ENCODE data around the gene SLC20A1.
A peak's percentile ranks its signal among the peaks of the same experiment; 100 is the strongest.

The SLC20A1 gene

DNA sequence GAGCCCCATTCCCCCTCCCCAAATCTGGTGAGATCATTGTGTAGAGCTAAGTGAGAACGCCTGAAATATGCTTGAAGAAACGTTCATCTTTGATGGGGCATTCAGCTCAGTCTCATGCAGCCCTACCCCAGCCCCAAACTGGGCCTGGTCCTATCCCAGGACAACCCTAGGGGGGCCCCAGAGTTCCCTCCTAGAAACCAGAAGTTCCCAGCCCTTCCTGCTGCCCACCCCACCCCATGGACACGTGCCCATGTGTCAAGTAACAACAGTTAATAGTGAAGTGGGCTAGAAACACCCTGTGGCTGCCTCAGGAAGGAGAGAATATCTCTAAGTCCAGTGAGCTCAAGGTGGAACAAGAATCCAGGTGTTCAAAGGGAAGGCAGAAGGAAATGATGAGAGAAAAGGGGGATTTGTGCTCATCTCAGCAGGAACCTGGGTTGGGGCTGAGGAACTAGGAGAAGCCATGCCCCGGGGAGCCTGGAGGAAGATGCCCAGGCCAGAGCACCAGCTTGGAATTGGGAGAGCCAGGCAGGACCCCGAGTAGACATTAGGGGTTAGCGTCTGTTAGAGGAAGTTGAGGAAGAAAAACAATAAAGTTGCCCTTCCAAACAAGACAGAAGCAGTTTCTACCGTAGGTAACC lies 20.1 kb upstream of the SLC20A1 start:
- DNase-seq: no peak

DNA sequence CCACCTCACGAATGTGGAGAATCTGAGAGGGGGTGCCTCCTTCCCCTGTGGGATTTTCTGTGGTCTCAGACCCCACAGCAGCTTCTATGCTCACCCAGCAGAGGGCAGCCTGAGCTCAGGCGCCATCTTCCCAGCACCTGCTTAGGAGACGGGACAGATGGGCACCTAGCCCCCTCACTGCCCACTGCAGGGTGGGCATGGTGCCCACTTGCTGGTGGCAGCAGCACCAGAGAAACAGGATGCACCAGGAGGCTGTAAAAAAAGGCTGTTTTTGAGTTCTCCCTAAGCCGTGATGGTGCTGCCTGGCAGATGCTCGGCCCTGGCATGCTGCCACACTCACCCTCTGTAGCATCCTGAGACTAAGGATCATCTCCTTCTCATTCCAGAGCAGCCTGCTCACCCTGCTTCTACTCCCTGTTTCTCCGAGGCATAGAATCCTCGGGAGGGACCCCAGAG lies 19.1 kb upstream of the SLC20A1 start:
- DNase-seq: peak; percentile 38

DNA sequence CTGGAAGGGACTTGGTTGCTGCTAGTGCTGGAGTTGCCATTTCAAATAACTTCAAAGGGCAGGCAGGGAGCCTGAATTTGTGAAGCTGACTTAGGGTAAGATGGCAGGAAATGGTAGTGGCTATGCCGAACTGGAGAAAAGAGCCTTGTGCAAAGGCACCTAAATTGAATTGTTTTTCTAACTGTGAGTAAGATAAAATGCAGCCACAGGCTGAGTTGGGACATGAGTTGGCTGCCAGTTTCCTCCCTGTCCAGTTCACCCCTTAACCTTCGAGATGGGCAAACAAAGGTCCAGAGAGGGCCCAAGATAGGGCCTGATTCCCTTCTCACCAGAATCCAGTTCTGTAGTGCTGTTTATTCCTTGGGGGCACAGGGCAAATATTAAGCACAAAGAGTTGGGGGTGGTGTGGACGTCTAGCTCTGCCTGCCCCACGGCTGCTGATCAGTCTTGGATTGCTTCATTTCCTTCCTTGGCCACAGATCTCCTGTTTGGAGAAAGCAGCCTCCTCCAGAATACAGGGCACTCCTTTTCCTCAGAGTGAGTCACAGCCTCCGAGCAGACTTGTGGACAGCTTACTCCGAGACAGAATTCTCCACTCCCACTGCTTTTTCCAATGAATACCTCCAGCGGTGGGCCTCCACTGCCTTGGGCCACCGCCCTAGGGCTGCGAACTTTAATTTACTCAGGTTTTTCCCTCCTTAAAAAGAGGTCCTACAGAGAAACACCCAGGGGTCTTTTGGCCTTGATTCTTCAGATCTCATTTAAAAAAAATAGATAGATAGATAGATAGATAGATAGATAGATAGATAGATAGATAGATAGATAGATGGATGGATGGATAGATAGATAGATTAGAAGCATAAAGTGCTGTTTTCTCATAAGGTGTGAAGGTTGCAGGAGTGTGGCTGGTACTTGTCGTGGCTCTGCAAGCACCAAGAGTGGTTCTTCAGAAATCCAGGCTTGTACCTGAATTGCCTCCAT lies 18.4 kb upstream of the SLC20A1 start:
- DNase-seq: no peak

DNA sequence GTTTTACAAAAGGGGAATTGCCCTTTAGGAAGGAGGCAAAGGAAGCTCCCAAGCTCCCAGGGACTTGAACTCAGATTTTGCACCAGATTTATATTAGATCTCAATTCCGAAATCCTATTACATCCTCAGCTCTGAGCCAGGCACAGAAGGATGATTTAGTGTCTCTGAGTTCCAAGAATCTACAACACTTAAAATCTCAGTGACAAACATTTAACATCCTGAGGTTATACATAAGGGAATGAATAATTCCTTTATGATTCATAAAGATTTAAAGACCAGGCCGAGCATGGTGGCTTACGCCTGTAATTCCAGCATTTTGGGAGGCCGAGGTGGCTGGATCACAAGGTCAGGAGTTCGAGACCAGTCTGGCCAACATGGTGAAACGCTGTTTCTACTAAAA lies 16.5 kb upstream of the SLC20A1 start:
- DNase-seq: no peak

- no peak for DNase-seq
These were observed 15.9 kb upstream of the SLC20A1 start for GRCh38 chr2:112629823-112630222.

GRCh38 chr2:112630268-112630667 lies 15.5 kb upstream of the SLC20A1 start:
- DNase-seq: no peak

- no peak for DNase-seq
These were observed 12.0 kb upstream of the SLC20A1 start for GRCh38 chr2:112633708-112634107.

GRCh38 chr2:112634153-112634873 lies 11.4 kb upstream of the SLC20A1 start:
- DNase-seq: no peak

GRCh38 chr2:112634874-112635157 lies 10.9 kb upstream of the SLC20A1 start:
- no peak for DNase-seq

- DNase-seq: no peak
These were observed 9.0 kb upstream of the SLC20A1 start for GRCh38 chr2:112636605-112637288.

- no peak for DNase-seq
These were observed 8.5 kb upstream of the SLC20A1 start for GRCh38 chr2:112637289-112637660.

DNA sequence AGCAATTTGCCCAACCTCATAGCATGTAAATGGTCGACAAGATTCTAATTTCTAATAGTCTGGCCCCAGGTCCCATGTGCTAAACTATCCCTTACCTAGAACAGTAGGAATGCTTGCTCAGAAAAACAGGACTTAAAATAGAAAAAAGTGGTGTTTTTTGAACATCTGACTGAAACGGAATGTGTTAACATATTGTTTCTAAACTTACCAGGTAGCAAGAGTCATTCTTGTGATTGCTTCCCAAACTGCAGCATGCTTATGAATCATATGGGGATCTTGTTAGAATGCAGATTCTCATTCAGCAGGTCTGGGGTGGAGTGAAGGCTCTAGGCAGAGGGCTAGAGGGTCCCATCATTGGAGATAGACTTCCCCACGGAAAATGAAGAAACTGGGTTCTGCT lies 5.8 kb upstream of the SLC20A1 start:
- DNase-seq: no peak

DNA sequence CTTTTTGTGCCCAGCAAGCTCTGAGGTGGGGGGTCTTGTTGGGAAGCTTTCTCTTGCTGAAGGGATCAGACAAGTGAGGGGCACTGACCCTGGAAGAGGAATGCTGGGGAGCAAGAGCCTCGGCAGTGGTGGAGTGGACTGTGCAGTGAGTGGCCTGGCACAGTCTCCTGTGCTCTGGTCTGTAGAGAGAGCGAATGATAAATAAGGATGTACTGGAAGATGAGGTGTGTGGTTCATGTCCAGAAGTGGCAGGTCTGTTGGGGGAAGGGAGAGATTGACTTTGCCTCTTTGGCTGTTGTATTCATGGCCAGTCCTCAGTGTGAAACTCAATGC lies 5.3 kb upstream of the SLC20A1 start:
- no peak for DNase-seq

GRCh38 chr2:112640800-112641675 lies 4.7 kb upstream of the SLC20A1 start:
- DNase-seq: no peak

DNA sequence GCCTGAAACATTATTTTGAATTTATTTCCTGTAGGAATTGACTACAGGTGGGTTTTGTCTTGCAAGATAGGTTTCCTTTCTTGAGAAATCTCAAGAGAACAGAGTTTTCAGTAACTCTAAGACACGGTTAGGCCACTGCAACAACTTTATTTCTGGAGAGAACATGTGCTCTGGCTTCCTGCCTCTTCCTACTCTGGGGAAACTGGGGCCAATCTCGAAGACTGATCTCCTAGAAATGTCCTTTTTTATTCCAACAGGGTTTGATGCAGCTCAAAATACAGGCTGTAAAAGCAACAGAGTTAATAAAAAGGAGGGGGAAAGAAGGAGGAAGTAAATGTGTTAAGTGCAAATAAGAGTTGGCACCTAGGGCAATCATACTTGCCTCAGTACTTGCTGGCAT lies 4.0 kb upstream of the SLC20A1 start:
- DNase-seq: no peak

DNA sequence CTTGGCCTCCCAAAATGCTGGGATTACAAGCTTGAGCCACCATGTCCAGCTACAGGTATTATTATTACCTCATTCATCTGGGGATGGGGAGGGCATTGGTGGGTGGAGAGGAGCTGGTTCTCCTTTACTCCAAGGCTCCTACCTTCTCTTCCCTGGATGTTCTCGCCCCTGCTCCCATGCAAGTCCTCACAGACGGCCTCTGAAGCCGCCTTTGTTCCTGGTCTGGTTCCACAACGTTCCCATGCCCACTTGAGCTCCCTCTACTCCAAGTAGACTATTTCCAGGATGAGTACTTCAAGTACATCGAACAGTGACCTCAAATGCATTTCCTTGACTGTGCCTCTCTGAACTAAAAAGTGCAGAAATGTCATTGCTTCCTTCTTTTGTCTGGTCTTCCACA lies 3.2 kb upstream of the SLC20A1 start:
- DNase-seq: no peak

GRCh38 chr2:112642966-112643365 lies 2.8 kb upstream of the SLC20A1 start:
- DNase-seq: no peak

DNA sequence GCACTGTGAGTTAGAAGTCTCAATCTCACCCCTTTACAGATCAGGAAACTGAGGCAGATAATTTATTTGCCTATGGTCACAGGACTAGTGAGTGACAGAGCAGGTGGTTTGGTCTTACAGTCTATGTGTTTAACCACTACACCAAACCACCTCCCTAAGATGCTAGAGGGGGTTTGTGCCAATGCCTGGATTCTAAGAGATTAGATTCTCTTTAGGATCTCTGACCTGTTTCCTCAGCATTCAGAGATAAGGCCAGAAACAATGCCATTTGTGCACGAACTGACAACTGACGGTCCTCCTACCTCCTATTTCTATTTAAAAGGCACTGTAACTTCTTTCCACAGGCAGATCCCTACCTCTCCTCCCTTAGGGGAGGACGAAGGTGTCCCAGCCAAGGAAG lies 2.3 kb upstream of the SLC20A1 start:
- no peak for DNase-seq

GRCh38 chr2:112644155-112644932 lies 1.4 kb upstream of the SLC20A1 start:
- DNase-seq: no peak

- no peak for DNase-seq
These were observed 818 bp upstream of the SLC20A1 start for GRCh38 chr2:112644933-112645309.

- DNase-seq: no peak
These were observed 472 bp downstream of the SLC20A1 start for GRCh38 chr2:112646102-112646719.
